Natural killer cell (primary cell): ENCODE results near the gene PTPRK. TPM values are rescaled to one million over a fixed set of nuclear protein-coding genes. Genes with fewer than 3 reads are reported as not detected.

Source experiments
- ATAC-seq, 3 donors: fragments of 150-1000 bp in 2 of 3; fragments of 200-7000 bp in 1 of 3; cut with Tn5 transposase; 1 replicate in 1 of 3; 2 replicates in 2 of 3; pipeline ENCODE4 v1.10.0; 2021; ENCODE audit warnings: mild to moderate bottlenecking in 2 of 3, moderate library complexity in 2 of 3
- DNase-seq, 2 donors: peaks; one replicate each; pipeline versions ENCODE4 v3.0.0 to v3.0.0-alpha.2; 2013 to 2021; ENCODE audit warnings: mixed read lengths in 1 of 2
- H3K27ac ChIP-seq: one replicate; pipeline ENCODE4 v1.5.1; 2013; ENCODE audit warnings: mild to moderate bottlenecking, low read length
- H3K27me3 ChIP-seq: one replicate; pipeline ENCODE4 v1.6.1; 2013; ENCODE audit warnings: low read length; ENCODE audit not compliant: control insufficient read depth, insufficient read depth
- H3K36me3 ChIP-seq: one replicate; pipeline ENCODE4 v1.6.1; 2013; ENCODE audit warnings: low read length; ENCODE audit not compliant: control insufficient read depth, insufficient read depth
- H3K4me1 ChIP-seq: one replicate; pipeline ENCODE4 v1.6.1; 2013; ENCODE audit warnings: low read length; ENCODE audit not compliant: control insufficient read depth, insufficient read depth
- H3K4me3 ChIP-seq: one replicate; pipeline ENCODE4 v1.5.1; 2013; ENCODE audit warnings: low read length
- H3K9me3 ChIP-seq: one replicate; pipeline ENCODE4 v1.6.1; 2013; ENCODE audit warnings: low read length; ENCODE audit not compliant: control insufficient read depth, insufficient read depth
- H3K27ac Mint-ChIP-seq, 2 donors: one replicate each; pipeline ENCODE4 v1.8.0; 2022; ENCODE audit warnings: mild to moderate bottlenecking in 2 of 2, mixed read lengths in 2 of 2, moderate library complexity in 1 of 2
- H3K27me3 Mint-ChIP-seq, 2 donors: one replicate each; pipeline ENCODE4 v1.8.0; 2022; ENCODE audit warnings: low read depth in 2 of 2, mixed read lengths in 2 of 2
- H3K36me3 Mint-ChIP-seq: one replicate; pipeline ENCODE4 v1.8.0; 2022; ENCODE audit warnings: mixed read lengths
- H3K4me1 Mint-ChIP-seq, 2 donors: one replicate each; pipeline ENCODE4 v1.8.0; 2022; ENCODE audit warnings: mixed read lengths in 2 of 2
- H3K4me3 Mint-ChIP-seq: one replicate; pipeline ENCODE4 v1.8.0; 2022; ENCODE audit warnings: mild to moderate bottlenecking, moderate library complexity, mixed read lengths
- H3K9me3 Mint-ChIP-seq, 2 donors: one replicate each; pipeline ENCODE4 v1.8.0; 2022; ENCODE audit warnings: mixed read lengths in 2 of 2
- CTCF ChIP-seq: fragments of 200-600 bp; IDR thresholded peaks from one replicate; pipeline ENCODE4 v1.8.0; 2022; ENCODE audit warnings: antibody characterized with exemption
- WGBS: methylation state at CpG from one replicate; pipeline ENCODE4 v1.1.7; 2013; ENCODE audit warnings: missing lambda C conversion rate; ENCODE audit not compliant: insufficient coverage; 5-methylcytosine and 5-hydroxymethylcytosine counted together
- intact Hi-C: fragments of 100-400 bp; cut with micrococcal nuclease; formaldehyde crosslinking; loops from one replicate; pipeline ENCODE4 v1.14.2; 2022
- total RNA-seq, 4 donors: library from RNA; stranded (reverse); fragments of 120-200 nt in 1 of 4; gene quantifications; one replicate each; pipeline versions ENCODE4 v1.2.3 to v1.2.4, GENCODE V29; 2013 to 2022

Gene PTPRK
- total RNA-seq, 3 donors from 2014 or later (not counting 1 experiment from before 2014, with no cell fraction given) = 0.14 to 1.2 (median 0.95) TPM

GRCh38 chr6:128558924-128559323 lies 38.5 kb upstream of the PTPRK start:
- Mint-ChIP-seq H3K27me3 (no peaks in the 10 kb centered on the region), H3K36me3 (no peaks in the 10 kb centered on the region), H3K27ac (no peak overlapping the region), H3K4me1 (no peaks in the 10 kb centered on the region), H3K9me3 (peaks cover 0 to 7% of the 10 kb centered on the region in 2 donors), H3K4me3 (no peak overlapping the region)
- H3K4me3 ChIP-seq = no peak overlapping the region
- no peaks in the 10 kb centered on the region for H3K36me3 ChIP-seq
- no peaks in the 10 kb centered on the region for H3K9me3 ChIP-seq
- ATAC-seq (no peak), DNase-seq (no peak)
- 56% methylated on average over 2 of the region's 2 CpGs for WGBS
- TF ChIP-seq CTCF = no peak
- H3K27ac ChIP-seq = no peak overlapping the region
- no peaks in the 10 kb centered on the region for H3K4me1 ChIP-seq
- no peaks in the 10 kb centered on the region for H3K27me3 ChIP-seq
- intact Hi-C loops = no loop called here

GRCh38 chr6:128558021-128558420 lies 37.6 kb upstream of the PTPRK start:
- no peak overlapping the region for H3K27ac ChIP-seq
- H3K27me3 Mint-ChIP-seq = no peaks in the 10 kb centered on the region
- WGBS = 69% methylated on average over 1 of the region's 2 CpGs
- TF ChIP-seq CTCF = no peak
- no peak overlapping the region for H3K27ac Mint-ChIP-seq
- no peak overlapping the region for H3K4me3 ChIP-seq
- H3K9me3 Mint-ChIP-seq = peaks cover 0 to 7% of the 10 kb centered on the region in 2 donors
- ATAC-seq (no peak), DNase-seq (no peak)
- no peaks in the 10 kb centered on the region for H3K27me3 ChIP-seq
- intact Hi-C loops = no loop called here
- H3K36me3 Mint-ChIP-seq = no peaks in the 10 kb centered on the region
- H3K9me3 ChIP-seq = no peaks in the 10 kb centered on the region
- no peaks in the 10 kb centered on the region for H3K36me3 ChIP-seq
- H3K4me1 Mint-ChIP-seq = no peaks in the 10 kb centered on the region
- H3K4me1 ChIP-seq = no peaks in the 10 kb centered on the region
- H3K4me3 Mint-ChIP-seq = no peak overlapping the region

- no peak overlapping the region for H3K4me3 ChIP-seq
- H3K36me3 ChIP-seq = no peaks in the 10 kb centered on the region
- H3K36me3 Mint-ChIP-seq = no peaks in the 10 kb centered on the region
- ATAC-seq = no peak
- no peak for TF ChIP-seq CTCF
- 85% methylated on average over 1 of the region's 3 CpGs for WGBS
- no peaks in the 10 kb centered on the region for H3K4me1 ChIP-seq
- no peak overlapping the region for H3K4me3 Mint-ChIP-seq
- H3K4me1 Mint-ChIP-seq = no peaks in the 10 kb centered on the region
- H3K27me3 ChIP-seq = no peaks in the 10 kb centered on the region
- no peak overlapping the region for H3K27ac Mint-ChIP-seq
- no peaks in the 10 kb centered on the region for H3K27me3 Mint-ChIP-seq
- H3K9me3 Mint-ChIP-seq = peaks cover 0 to 4% of the 10 kb centered on the region in 2 donors
- no peak overlapping the region for H3K27ac ChIP-seq
- H3K9me3 ChIP-seq = no peaks in the 10 kb centered on the region
- no peak for DNase-seq
- intact Hi-C loops = no loop called here
Measured at GRCh38 chr6:128557081-128557480, 36.7 kb upstream of the PTPRK start.

- no peak for TF ChIP-seq CTCF
- Histone ChIP-seq H3K27ac (no peak overlapping the region), H3K27me3 (no peaks in the 10 kb centered on the region), H3K36me3 (no peaks in the 10 kb centered on the region), H3K4me3 (no peak overlapping the region), H3K9me3 (no peaks in the 10 kb centered on the region), H3K4me1 (no peaks in the 10 kb centered on the region)
- intact Hi-C loops = no loop called here
- WGBS = 86% methylated on average over 1 of the region's 2 CpGs
- H3K4me3 Mint-ChIP-seq = no peak overlapping the region
- no peak overlapping the region for H3K27ac Mint-ChIP-seq
- H3K4me1 Mint-ChIP-seq = no peaks in the 10 kb centered on the region
- DNase-seq = no peak
- no peaks in the 10 kb centered on the region for H3K36me3 Mint-ChIP-seq
- H3K9me3 Mint-ChIP-seq = no peaks in the 10 kb centered on the region
- H3K27me3 Mint-ChIP-seq = no peaks in the 10 kb centered on the region
- ATAC-seq = no peak
Measured at GRCh38 chr6:128554302-128554701, 33.9 kb upstream of the PTPRK start.
